Measurements from ENCODE around the gene TMEM186.

Gene TMEM186

DNA sequence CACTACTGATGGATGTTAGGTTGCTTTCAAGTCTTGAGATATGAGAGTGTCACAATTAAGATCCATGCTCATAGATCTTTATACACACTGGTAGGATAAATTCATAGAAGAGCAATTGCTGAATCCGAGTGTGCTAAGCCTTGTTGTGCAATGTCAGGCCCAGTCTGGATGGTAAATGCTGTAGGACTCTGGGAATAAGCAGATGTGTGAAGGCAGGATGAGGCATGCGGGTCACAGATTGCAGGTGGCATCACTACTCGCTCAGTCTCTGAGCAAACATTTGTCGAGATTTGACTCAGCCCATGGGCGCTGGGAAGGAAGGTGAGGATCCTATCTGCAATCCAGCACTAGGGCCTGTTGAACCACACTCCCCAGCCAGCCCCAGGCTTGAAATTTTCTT lies 40.7 kb downstream of the TMEM186 start:
- Histone ChIP-seq H3K27ac (ENCODE audit: low read depth, low read length) (no peak overlapping the region), H3K79me2 (ENCODE audit: insufficient read depth, low read length) (no peaks in the 10 kb centered on the region), H3K9ac (ENCODE audit: low read length) (no peak overlapping the region), H2AFZ (ENCODE audit: low read depth, low read length, severe bottlenecking) (no peak overlapping the region), H3K4me3 (ENCODE audit: insufficient read depth, low read length, poor library complexity, severe bottlenecking) (no peak overlapping the region), H4K20me1 (ENCODE audit: low read depth, low read length) (no peaks in the 10 kb centered on the region), H3K9me2 (replicated peaks; ENCODE audit: insufficient read depth, low read length) (no peaks in the 10 kb centered on the region), H3K9me3 (ENCODE audit: insufficient read depth, low read length) (no peaks in the 10 kb centered on the region), H3K4me2 (ENCODE audit: low read depth, low read length, poor library complexity, severe bottlenecking) (no peak overlapping the region), H3F3A (ENCODE audit: insufficient read depth) (no peaks in the 10 kb centered on the region), H3K27me3 (ENCODE audit: low read length) (no peaks in the 10 kb centered on the region), H3K36me3 (ENCODE audit: low read length) (no peaks in the 10 kb centered on the region)
- no peak for TF ChIP-seq EZH2phosphoT487 (conservative IDR thresholded peaks at IDR 0.05; ENCODE audit: low read length)
- TF ChIP-seq, protein P1, sequence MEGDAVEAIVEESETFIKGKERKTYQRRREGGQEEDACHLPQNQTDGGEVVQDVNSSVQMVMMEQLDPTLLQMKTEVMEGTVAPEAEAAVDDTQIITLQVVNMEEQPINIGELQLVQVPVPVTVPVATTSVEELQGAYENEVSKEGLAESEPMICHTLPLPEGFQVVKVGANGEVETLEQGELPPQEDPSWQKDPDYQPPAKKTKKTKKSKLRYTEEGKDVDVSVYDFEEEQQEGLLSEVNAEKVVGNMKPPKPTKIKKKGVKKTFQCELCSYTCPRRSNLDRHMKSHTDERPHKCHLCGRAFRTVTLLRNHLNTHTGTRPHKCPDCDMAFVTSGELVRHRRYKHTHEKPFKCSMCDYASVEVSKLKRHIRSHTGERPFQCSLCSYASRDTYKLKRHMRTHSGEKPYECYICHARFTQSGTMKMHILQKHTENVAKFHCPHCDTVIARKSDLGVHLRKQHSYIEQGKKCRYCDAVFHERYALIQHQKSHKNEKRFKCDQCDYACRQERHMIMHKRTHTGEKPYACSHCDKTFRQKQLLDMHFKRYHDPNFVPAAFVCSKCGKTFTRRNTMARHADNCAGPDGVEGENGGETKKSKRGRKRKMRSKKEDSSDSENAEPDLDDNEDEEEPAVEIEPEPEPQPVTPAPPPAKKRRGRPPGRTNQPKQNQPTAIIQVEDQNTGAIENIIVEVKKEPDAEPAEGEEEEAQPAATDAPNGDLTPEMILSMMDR (IDR thresholded peaks at IDR 0.05; ENCODE audit: insufficient read depth, low read length, poor library complexity, severe bottlenecking) = no peak

DNA sequence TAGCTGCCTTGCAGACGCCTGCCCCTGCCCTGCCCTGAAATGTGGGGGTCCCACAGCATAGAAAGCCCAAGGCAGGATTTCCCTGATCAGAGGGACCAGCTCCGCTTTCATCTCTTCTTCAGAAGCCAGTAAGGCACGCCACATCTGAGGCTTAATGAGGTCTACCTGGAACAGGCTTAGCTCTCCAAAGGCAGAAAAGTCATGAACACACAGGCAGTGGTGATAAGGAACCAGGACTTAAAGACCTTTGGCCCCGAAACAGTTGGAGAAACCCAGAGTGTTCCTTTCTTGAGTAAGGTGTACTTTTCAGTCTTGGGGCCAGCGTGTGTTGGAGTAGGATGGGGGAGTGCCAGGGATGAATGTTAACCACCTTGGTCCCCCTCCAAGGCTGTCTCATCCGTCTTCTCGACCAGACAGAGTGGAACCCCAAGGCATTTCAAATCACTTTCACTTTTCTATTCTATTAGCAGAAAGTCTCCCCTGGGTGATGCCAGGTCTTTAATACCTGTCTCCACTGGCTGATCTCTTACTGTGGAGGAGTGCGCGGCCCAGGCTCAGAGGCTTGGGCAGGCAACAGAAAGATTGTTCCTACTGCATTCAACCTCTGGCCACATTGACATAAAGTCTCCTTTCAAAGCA lies 43.9 kb downstream of the TMEM186 start:
- Histone ChIP-seq H3K9me3 (ENCODE audit: insufficient read depth, low read length) (no peaks in the 10 kb centered on the region), H3K79me2 (ENCODE audit: insufficient read depth, low read length) (no peaks in the 10 kb centered on the region), H3K27ac (ENCODE audit: low read depth, low read length) (no peak overlapping the region), H3K36me3 (ENCODE audit: low read length) (no peaks in the 10 kb centered on the region), H2AFZ (ENCODE audit: low read depth, low read length, severe bottlenecking) (no peak overlapping the region), H3K9me2 (replicated peaks; ENCODE audit: insufficient read depth, low read length) (no peaks in the 10 kb centered on the region), H3F3A (ENCODE audit: insufficient read depth) (no peaks in the 10 kb centered on the region), H3K4me3 (ENCODE audit: insufficient read depth, low read length, poor library complexity, severe bottlenecking) (no peak overlapping the region), H3K27me3 (ENCODE audit: low read length) (no peaks in the 10 kb centered on the region), H4K20me1 (ENCODE audit: low read depth, low read length) (no peaks in the 10 kb centered on the region), H3K4me2 (ENCODE audit: low read depth, low read length, poor library complexity, severe bottlenecking) (no peak overlapping the region), H3K9ac (ENCODE audit: low read length) (no peak overlapping the region)
- TF ChIP-seq, protein P1 (IDR thresholded peaks at IDR 0.05; ENCODE audit: insufficient read depth, low read length, poor library complexity, severe bottlenecking) = no peak
- no peak for TF ChIP-seq EZH2phosphoT487 (conservative IDR thresholded peaks at IDR 0.05; ENCODE audit: low read length)

DNA sequence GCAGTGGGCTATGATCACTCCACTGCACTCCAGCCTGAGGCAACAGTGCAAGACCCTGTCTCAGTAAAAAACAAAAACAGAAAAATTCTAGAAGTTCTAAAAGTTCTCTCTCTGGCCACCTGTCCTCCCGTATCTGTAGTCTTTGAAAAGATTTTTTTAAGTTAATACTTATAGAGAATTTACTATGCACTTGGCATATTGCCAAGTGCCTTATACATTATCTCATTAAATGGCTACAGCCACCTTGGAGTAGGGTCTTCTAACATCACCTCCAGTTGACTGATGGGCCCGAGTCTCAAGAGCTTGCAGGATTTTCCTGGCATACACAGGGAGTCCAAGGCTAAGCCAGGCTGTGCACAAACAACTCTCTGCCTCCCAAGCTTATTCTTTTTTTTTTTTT lies 44.7 kb downstream of the TMEM186 start:
- no peaks in the 10 kb centered on the region for H3K36me3 ChIP-seq (ENCODE audit: low read length)
- H3K27ac ChIP-seq (ENCODE audit: low read depth, low read length) = no peak overlapping the region
- TF ChIP-seq, protein P1 (IDR thresholded peaks at IDR 0.05; ENCODE audit: insufficient read depth, low read length, poor library complexity, severe bottlenecking) = no peak
- no peak for TF ChIP-seq EZH2phosphoT487 (conservative IDR thresholded peaks at IDR 0.05; ENCODE audit: low read length)

More for the DNA sequence above, 44.7 kb downstream of the TMEM186 start:
- Histone ChIP-seq H3K9ac (ENCODE audit: low read length) (no peak overlapping the region), H3K4me3 (ENCODE audit: insufficient read depth, low read length, poor library complexity, severe bottlenecking) (no peak overlapping the region), H3K4me2 (ENCODE audit: low read depth, low read length, poor library complexity, severe bottlenecking) (no peak overlapping the region), H3K27me3 (ENCODE audit: low read length) (no peaks in the 10 kb centered on the region), H4K20me1 (ENCODE audit: low read depth, low read length) (no peaks in the 10 kb centered on the region), H3K9me2 (replicated peaks; ENCODE audit: insufficient read depth, low read length) (no peaks in the 10 kb centered on the region), H3K79me2 (ENCODE audit: insufficient read depth, low read length) (no peaks in the 10 kb centered on the region), H3K9me3 (ENCODE audit: insufficient read depth, low read length) (no peaks in the 10 kb centered on the region), H3F3A (ENCODE audit: insufficient read depth) (no peaks in the 10 kb centered on the region), H2AFZ (ENCODE audit: low read depth, low read length, severe bottlenecking) (no peak overlapping the region)
